HFF-Myc (cell line): ENCODE results near the gene LY6G5C.

Experiments used
- DNase-seq: peaks from one replicate; pipeline ENCODE4 v3.0.0-alpha.2; 2011; ENCODE audit warnings: low read depth; ENCODE audit errors: extremely low read depth
- H3K4me3 ChIP-seq: replicated peaks from 2 replicates; pipeline ENCODE4 v1.5.1; 2011; ENCODE audit warnings: low read depth, mild to moderate bottlenecking, control low read depth, low read length
- CTCF ChIP-seq: IDR thresholded peaks from 2 replicates; pipeline ENCODE4 v1.5.1; 2012; ENCODE audit warnings: mild to moderate bottlenecking, low read depth, low read length, control low read depth; ENCODE audit errors: missing control alignments

LY6G5C gene

DNA sequence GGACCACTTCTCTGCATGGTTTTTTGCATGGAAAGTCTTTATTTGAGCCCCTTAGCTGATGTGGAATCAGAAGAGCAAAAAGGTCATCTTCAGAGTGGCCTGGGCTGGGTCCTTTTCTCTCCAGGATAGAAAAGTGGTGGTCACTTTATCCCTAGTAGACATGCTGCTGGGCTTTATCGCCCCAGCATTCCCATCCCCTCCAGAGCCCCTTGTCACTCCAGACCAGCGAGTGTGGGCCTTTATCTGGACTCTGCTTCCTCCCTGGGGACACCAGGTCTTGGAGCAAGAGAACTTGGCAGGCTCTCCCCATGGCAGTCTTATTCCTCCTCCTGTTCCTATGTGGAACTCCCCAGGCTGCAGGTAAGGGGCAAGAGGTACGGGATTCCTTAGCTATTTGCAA is 25.7 kb upstream of the LY6G5C start, which contains the start of gene LY6G6F:
Gene LY6G6F, plus strand, starts transcription at position 268 of the 400 bp plus-strand sequence. Its CDS starts 41 bp downstream, at position 309.
- no peak for TF ChIP-seq CTCF
- no peak for DNase-seq
- no peak within 1 kb of the TSS for H3K4me3 ChIP-seq

GRCh38 chr6:31705931-31706330 is 25.1 kb upstream of the LY6G5C start:
- TF ChIP-seq CTCF: no peak
- no peak for DNase-seq
- no peak overlapping the region for H3K4me3 ChIP-seq

- peak; percentile 95 for DNase-seq
- TF ChIP-seq CTCF: no peak
- peak within 1 kb of the TSS; percentile 66 for H3K4me3 ChIP-seq
Observed at GRCh38 chr6:31702819-31703716, 22.2 kb upstream of the LY6G5C start, which contains the start of gene ABHD16A. Gene ABHD16A (minus strand): TSS chr6:31703324. CDS start chr6:31703281, 43 bp downstream.

DNA sequence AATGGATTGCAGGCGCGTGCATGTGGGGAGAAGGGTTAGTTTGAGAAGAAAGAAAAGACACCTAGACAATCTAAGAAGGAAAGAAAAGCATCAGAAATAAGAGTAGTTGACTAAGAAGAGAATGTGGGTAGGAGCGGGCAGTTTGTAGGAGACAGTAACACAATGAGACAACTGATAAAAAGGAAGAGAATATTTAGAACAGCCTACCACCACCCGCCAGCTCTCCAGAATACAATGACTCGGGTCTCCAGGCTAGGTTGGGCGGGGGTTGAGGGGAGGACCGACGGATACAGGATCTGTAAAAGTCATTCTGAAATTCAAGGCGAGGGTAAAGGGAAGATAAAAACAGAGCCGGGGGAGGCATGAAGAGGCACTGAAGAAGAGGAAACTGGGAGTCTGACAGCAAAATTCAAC is 21.5 kb upstream of the LY6G5C start:
- H3K4me3 ChIP-seq: peak overlapping the region; percentile 66
- no peak for DNase-seq
- no peak for TF ChIP-seq CTCF

DNA sequence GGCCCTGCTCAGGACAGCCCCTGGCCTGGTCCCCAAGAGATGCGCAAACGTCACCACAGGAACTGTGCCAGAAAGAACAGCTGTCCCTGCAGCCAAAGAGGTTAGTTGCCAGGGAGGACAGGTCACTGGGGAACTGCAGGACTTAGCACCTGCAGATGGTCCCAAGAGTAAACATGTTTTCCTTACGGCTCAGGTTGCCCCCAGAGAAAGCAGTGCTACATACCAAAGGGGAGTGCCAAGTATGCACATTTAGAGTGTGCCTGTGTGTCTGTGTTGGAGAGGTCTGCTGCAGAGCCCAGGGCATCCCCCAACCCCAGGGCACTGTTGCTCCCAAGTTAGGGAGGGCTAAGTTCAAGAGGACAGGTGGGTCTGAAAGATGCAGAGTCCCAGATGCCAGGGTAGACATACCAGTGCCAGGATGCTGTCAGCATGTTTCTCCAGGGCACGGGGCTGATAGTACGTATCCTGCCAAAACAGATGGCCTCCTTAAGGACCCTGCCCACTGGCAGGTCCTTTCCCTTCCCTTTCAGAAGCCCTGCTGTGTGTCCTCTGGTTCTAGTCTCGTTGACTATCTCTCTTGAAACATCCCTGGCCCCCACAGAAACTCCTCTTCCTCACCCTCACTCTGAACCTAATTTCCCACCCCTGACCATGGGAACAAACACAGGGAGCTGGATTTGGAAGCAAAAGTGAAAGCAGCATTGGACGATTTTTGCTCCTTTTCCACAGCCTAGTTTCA is 21.0 kb upstream of the LY6G5C start:
- DNase-seq: no peak
- TF ChIP-seq CTCF: no peak
- H3K4me3 ChIP-seq: peak overlapping the region; percentile 66

GRCh38 chr6:31700740-31701401 is 20.0 kb upstream of the LY6G5C start:
- no peak for TF ChIP-seq CTCF
- no peak overlapping the region for H3K4me3 ChIP-seq
- no peak for DNase-seq
